K562 (cell line): ENCODE results near the gene LSR. TPM values are rescaled to one million over a fixed set of nuclear protein-coding genes. Genes with fewer than 3 reads are reported as not detected.

Experiments
- DLX4 ChIP-seq: fragments of 250-450 bp; sonication (Bioruptor Pico); IDR thresholded peaks from 2 replicates; pipeline ENCODE4 v1.6.1; 2021; ENCODE audit warnings: mild to moderate bottlenecking
- DPF2 ChIP-seq: fragments of 450-650 bp; IDR thresholded peaks from 2 replicates; pipeline ENCODE4 v1.6.1; 2016
- HDAC1 ChIP-seq, 2 experiments: fragments of 450-650 bp; IDR thresholded peaks; 2 replicates each; pipeline ENCODE4 v1.6.1; 2016 to 2017; ENCODE audit warnings: inconsistent platforms in 1 of 2, mild to moderate bottlenecking in 1 of 2, moderate library complexity in 1 of 2
- HDAC6 ChIP-seq: IDR thresholded peaks from 2 replicates; pipeline ENCODE4 v1.6.1; 2012; ENCODE audit warnings: low read depth, mild to moderate bottlenecking, control low read depth, inconsistent platforms, low read length, moderate library complexity
- KAT2B ChIP-seq: IDR thresholded peaks from one replicate; pipeline ENCODE4 v1.6.1; 2012; ENCODE audit warnings: low read depth, mild to moderate bottlenecking, control low read depth, inconsistent platforms, low read length, moderate library complexity
- MEIS2 ChIP-seq: fragments of 450-650 bp; IDR thresholded peaks from 2 replicates; pipeline ENCODE4 v1.6.1; 2014; ENCODE audit warnings: mild to moderate bottlenecking; ENCODE audit not compliant: partially characterized antibody
- POLR2AphosphoS5 ChIP-seq: IDR thresholded peaks from 2 replicates; pipeline ENCODE4 v1.6.1; 2011; ENCODE audit warnings: mild to moderate bottlenecking, low read depth, low read length, moderate library complexity; ENCODE audit not compliant: control insufficient read depth, insufficient read depth
- RAD21 ChIP-seq, 2 experiments: fragments of 250-450 bp in 1 of 2; fragments of 450-650 bp in 1 of 2; sonication (Bioruptor Pico) in 1 of 2; formaldehyde crosslinking in 1 of 2; IDR thresholded peaks in 1 of 2; conservative IDR thresholded peaks in 1 of 2; 2 replicates each; pipeline versions ENCODE4 v1.4.0 to v1.8.0; 2020 to 2022; ENCODE audit warnings: mild to moderate bottlenecking in 2 of 2, moderate library complexity in 1 of 2
- REST ChIP-seq, 2 experiments: fragments of 450-650 bp; formaldehyde crosslinking in 1 of 2; IDR thresholded peaks; 2 replicates each; pipeline versions ENCODE4 v1.4.0 to v1.6.1; 2014 to 2020; ENCODE audit warnings: mild to moderate bottlenecking in 2 of 2, borderline replicate concordance in 1 of 2, low read depth in 1 of 2
- SMAD4 ChIP-seq: fragments of 250-450 bp; sonication (Bioruptor Pico); conservative IDR thresholded peaks from 2 replicates; pipeline ENCODE4 v1.8.0; 2021; ENCODE audit warnings: inconsistent platforms, mild to moderate bottlenecking, moderate library complexity
- TAL1 ChIP-seq: fragments of 450-650 bp; IDR thresholded peaks from 2 replicates; pipeline ENCODE4 v1.6.1; 2016; ENCODE audit warnings: mild to moderate bottlenecking
- VEZF1 ChIP-seq: fragments of 200-800 bp; sonication (Bioruptor generic); IDR thresholded peaks from 2 replicates; pipeline ENCODE4 v1.6.1; 2017; ENCODE audit warnings: missing genetic modification characterization, missing compliant biosample characterization
- ZNF184 ChIP-seq: sonication (generic); formaldehyde crosslinking; IDR thresholded peaks from 2 replicates; pipeline ENCODE4 v1.5.0; 2020; ENCODE audit warnings: missing genetic modification reagents
- ZNF217 ChIP-seq: sonication (generic); formaldehyde crosslinking; IDR thresholded peaks from 2 replicates; pipeline ENCODE4 v1.8.0; 2022; ENCODE audit warnings: mild to moderate bottlenecking, missing genetic modification reagents
- ZNF77 ChIP-seq: fragments of 250-450 bp; sonication (Bioruptor Pico); IDR thresholded peaks from 2 replicates; pipeline ENCODE4 v1.5.0; 2020
- polyA plus RNA-seq, 8 experiments: library from polyadenylated mRNA; depleted of rRNA in 4 of 8; stranded (reverse) in 5 of 8; unstranded in 3 of 8; fragments of >200 nt; fragmentation: Nextera tagmentation in 2 of 8; fragmentation: Illumina TruSeq in 1 of 8; extraction: Ambion mirVana in 2 of 8; extraction: Trizol in 1 of 8; gene quantifications; 2 replicates each; pipeline versions ENCODE4 v1.2.1 to v1.2.3, GENCODE V29; 2011 to 2014; ENCODE audit warnings: inconsistent platforms in 1 of 8, missing spikeins in 1 of 8
- total RNA-seq, 7 experiments: library from RNA; depleted of rRNA in 6 of 7; stranded (reverse); fragments of >200 nt in 6 of 7; fragmentation: Illumina TruSeq in 2 of 7; extraction: Trizol in 2 of 7; gene quantifications; 2 replicates each; pipeline versions ENCODE4 v1.2.1 to v1.2.3, GENCODE V29; 2011 to 2021; ENCODE audit warnings: low replicate concordance in 1 of 7

Gene LSR
- total and polyA plus RNA-seq, 9 of the 15 experiments (the other 6 are each of a cell fraction or from before 2014, with no cell fraction given): 0.44 to 87.9 (median 28.0) TPM

GRCh38 chr19:35315883-35316282 is 67.1 kb downstream of the LSR start (continued):
- TF ChIP-seq VEZF1 (CRISPR knock-in tag) (no peak), POLR2AphosphoS5 (no peak; the same call in 1 of the 2 replicates), ZNF77 (CRISPR knock-in tag) (no peak), HDAC1 (IDR thresholded peaks at IDR 0.05) (peak in 1 of 2 experiments; percentile 30; a peak in 1 of 4 replicates), TAL1 (peak; percentile 32; the same call in 1 of the 2 replicates), KAT2B (no peak), RAD21 (CRISPR knock-in tag; conservative IDR thresholded peaks at IDR 0.05 in 1 of 2, IDR thresholded peaks at IDR 0.05 in 1 of 2) (peak in 1 of 2 experiments; percentile 49; a peak in 2 of 4 replicates), MEIS2 (peak; percentile 47), DLX4 (CRISPR knock-in tag) (no peak), SMAD4 (CRISPR knock-in tag) (no peak), DPF2 (0 out of 2 replicates have a peak, but pooled peaks have one; percentile 26), HDAC6 (no peak), ZNF184 (CRISPR knock-in tag) (no peak), REST (IDR thresholded peaks at IDR 0.05; ENCODE audit: borderline replicate concordance) (no peak), REST (CRISPR knock-in tag; IDR thresholded peaks at IDR 0.05; ENCODE audit: low read depth) (no peak), ZNF217 (CRISPR knock-in tag) (no peak)
